Measurements from ENCODE around the gene CHAF1A.

The CHAF1A gene

DNA sequence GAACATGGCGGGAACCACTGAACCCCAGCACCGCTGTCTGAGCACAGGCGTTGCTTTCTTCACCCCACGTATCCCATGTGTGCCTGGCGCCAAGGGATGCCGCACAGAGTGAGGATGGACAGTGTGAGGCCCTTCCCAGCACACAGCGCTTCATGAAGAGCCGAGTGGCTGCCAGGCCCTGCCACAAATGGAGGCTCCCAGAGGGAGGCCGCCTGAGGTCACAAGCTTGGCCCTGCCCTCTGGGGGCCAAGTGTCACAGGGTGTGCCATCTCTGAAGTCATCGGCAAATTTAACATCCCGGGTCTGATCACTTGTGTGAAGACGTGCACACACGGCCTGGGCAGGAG is 34.7 kb upstream of the CHAF1A start:
- TF ChIP-seq, protein P1, sequence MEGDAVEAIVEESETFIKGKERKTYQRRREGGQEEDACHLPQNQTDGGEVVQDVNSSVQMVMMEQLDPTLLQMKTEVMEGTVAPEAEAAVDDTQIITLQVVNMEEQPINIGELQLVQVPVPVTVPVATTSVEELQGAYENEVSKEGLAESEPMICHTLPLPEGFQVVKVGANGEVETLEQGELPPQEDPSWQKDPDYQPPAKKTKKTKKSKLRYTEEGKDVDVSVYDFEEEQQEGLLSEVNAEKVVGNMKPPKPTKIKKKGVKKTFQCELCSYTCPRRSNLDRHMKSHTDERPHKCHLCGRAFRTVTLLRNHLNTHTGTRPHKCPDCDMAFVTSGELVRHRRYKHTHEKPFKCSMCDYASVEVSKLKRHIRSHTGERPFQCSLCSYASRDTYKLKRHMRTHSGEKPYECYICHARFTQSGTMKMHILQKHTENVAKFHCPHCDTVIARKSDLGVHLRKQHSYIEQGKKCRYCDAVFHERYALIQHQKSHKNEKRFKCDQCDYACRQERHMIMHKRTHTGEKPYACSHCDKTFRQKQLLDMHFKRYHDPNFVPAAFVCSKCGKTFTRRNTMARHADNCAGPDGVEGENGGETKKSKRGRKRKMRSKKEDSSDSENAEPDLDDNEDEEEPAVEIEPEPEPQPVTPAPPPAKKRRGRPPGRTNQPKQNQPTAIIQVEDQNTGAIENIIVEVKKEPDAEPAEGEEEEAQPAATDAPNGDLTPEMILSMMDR (conservative IDR thresholded peaks at IDR 0.05; ENCODE audit: low read depth, low read length): no peak
- H3K4me3 ChIP-seq (ENCODE audit: low read length): no peak overlapping the region
- DNase-seq (ENCODE audit: low read depth): no peak

DNA sequence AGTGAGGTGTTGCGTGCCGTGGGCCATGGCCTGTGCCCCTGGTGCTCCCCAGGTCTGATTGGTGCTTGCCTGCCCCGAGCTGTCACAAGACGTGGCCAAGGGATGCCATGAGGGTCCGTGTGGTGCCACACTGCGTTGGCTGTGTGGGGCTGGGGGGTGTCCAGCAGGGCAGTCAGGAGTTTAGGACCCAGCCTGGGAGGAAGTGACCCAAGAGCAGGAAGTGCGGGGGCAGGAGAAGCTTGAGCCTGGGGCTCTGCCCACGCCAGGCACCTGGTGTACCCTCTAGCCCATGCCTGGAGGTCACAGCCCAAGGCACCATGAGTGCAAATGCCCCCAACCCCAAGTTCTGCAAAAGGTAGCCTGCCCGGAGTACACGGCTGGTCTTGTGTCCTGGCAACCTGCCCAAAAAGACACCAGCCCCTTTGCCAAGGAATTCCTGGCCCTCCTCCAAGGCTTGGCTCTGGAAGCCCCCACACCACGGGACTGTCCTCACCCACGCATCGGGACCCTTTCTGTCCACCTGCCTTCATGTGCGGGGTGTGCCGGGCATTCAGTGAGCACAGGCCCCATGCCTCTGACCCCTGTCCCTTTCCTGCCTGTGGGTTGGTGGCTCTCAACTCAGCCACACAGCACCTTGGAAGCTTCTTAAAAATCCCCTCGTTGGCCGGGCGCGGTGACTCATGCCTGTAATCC is 34.2 kb upstream of the CHAF1A start:
- TF ChIP-seq, protein P1 (conservative IDR thresholded peaks at IDR 0.05; ENCODE audit: low read depth, low read length): no peak
- H3K4me3 ChIP-seq (ENCODE audit: low read length): no peak overlapping the region
- no peak for DNase-seq (ENCODE audit: low read depth)

DNA sequence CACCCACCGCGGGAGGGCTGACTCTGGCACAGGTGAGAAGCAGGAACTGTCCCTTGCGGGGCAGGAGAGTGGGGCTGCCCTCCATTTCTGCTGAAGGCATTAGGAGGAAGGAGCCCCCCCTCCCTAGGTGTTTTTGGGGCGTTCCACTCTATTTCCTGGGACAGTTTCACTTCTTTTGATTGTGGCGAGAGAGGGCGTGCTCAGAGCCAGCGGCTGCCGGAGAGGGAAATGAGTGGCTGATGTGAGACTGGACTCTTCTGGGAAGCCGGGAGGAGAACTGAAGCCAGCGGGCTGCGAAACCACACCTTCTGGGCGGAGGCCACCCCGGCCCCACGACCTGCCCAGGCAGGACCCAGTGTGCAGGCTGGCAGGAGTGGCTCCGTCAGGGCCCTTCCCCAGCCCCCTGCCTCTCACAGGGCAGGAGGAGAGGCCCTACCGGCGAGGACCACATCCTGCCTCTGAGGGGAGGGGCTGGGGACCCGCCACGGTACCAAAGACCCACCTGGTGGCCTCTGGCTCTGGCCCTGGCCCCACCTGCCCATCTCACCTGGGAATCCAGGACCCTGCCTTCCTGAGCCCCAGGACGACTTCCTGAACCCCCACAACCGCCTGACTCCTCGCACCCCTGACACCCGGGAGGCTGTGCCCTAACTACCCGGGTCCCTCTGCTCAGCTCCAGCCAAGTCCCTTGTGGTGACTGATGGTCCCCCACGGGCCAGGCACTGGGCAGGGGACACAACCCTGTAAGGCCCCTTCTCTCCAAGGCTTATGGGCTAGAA is 33.1 kb upstream of the CHAF1A start:
- TF ChIP-seq, protein P1 (conservative IDR thresholded peaks at IDR 0.05; ENCODE audit: low read depth, low read length): no peak

DNA sequence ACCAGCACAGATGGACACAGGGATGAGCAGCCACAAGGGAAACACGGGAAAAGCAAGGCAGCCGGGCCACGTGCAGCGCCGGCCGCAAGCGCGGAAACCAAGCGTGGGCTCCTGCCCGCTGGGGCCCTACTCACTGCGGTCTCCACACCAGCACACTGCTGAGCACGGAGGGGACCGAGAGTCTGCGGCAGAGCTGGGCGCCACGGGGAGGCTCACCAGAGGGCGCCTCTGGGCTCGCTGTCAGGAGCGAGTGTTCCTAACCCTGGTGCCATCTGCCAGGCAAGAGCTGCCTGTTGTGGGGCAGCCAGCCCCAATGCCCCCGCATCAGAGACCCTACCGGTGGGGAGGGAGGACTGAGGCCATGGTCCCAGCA is 32.6 kb upstream of the CHAF1A start:
- H3K4me3 ChIP-seq (ENCODE audit: low read length): no peak overlapping the region
- no peak for DNase-seq (ENCODE audit: low read depth)
- TF ChIP-seq, protein P1 (conservative IDR thresholded peaks at IDR 0.05; ENCODE audit: low read depth, low read length): peak; percentile 54

More for the DNA sequence above, 33.1 kb upstream of the CHAF1A start:
- DNase-seq (ENCODE audit: low read depth): no peak
- H3K4me3 ChIP-seq (ENCODE audit: low read length): no peak overlapping the region

DNA sequence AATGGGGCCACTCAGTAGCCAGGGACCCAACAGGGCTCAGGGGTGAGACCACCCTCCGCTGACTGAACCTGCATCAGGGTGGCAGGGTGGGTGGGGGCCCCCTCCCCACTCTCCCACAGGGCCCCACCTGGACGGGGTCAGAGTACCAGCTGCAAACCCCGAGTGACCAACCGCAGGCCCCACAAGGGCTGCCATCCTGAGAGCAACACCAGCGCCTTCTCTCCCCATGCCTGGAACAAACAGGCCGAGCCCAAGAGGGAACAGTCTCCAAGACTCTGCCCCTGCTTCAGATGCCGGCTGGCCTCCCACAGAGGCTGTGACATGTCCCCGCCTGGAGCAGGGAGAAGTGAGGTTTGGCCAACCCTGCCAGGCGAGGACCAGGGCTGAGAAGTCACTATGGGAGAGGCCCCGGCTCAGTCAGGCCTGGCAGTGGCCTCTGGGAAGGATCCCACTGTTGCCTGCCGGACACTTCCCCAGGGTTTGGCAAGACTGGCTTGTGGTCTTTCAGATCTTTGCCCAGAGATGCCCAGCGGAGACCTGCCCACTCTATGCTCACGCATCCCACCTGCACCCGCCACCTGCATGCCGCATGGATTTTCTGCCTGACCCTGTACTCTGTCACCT is 31.9 kb upstream of the CHAF1A start:
- TF ChIP-seq, protein P1 (conservative IDR thresholded peaks at IDR 0.05; ENCODE audit: low read depth, low read length): no peak
- no peak overlapping the region for H3K4me3 ChIP-seq (ENCODE audit: low read length)
- DNase-seq (ENCODE audit: low read depth): no peak

DNA sequence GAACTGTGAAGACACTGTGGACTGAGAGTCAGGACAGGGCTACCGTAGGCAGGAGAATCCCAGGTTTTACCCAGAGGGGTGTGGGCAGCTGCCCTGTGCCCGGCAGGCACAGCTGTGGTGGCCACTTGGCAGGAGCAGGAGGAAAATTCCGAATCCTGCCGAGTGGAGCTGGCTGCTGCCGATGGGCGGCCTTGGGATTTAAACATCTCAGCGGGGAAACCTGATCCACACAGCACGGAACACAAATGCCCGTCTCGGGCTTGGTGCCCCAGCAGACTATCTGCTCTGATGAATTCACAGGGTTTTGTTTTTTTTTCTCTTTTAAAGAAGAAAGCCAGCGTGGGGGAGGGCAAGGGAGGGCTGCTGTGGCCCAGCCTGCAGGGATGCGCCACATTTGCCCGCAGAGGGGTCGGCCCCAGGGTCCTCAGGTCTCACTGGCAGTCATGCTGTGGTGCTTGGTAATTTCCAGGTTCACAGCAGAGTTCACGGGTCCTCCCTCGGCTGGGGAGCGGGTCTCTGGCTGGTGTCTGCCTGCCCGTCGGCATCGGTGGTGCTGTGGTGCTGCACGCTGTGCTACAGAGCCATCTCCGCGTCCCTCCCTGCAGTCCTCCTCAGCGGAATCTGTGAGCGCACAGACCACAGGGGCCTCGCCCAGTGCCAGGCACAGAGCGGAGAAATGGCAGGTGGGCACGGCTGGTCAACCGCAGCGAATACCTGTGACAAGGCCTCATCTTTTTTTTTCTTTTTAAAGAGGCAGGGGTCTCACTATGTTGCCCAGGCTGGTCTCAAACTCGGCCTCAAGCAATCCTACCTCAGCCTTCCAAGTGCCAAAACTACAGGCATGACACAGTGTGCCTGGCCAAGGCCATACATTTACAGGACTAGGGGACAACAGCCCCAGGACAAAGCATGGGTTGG is 30.9 kb upstream of the CHAF1A start:
- no peak for DNase-seq (ENCODE audit: low read depth)
- H3K4me3 ChIP-seq (ENCODE audit: low read length): no peak overlapping the region
- TF ChIP-seq, protein P1 (conservative IDR thresholded peaks at IDR 0.05; ENCODE audit: low read depth, low read length): no peak

Measured in retinal pigment epithelial cell (primary cell).